ENCODE data around the gene MACO1. TPM values are rescaled to one million over a fixed set of nuclear protein-coding genes. Genes with fewer than 3 reads are reported as not detected.

MACO1 gene
- total and polyA plus RNA-seq, 2 donors: 17.3 to 21.3 TPM

DNA sequence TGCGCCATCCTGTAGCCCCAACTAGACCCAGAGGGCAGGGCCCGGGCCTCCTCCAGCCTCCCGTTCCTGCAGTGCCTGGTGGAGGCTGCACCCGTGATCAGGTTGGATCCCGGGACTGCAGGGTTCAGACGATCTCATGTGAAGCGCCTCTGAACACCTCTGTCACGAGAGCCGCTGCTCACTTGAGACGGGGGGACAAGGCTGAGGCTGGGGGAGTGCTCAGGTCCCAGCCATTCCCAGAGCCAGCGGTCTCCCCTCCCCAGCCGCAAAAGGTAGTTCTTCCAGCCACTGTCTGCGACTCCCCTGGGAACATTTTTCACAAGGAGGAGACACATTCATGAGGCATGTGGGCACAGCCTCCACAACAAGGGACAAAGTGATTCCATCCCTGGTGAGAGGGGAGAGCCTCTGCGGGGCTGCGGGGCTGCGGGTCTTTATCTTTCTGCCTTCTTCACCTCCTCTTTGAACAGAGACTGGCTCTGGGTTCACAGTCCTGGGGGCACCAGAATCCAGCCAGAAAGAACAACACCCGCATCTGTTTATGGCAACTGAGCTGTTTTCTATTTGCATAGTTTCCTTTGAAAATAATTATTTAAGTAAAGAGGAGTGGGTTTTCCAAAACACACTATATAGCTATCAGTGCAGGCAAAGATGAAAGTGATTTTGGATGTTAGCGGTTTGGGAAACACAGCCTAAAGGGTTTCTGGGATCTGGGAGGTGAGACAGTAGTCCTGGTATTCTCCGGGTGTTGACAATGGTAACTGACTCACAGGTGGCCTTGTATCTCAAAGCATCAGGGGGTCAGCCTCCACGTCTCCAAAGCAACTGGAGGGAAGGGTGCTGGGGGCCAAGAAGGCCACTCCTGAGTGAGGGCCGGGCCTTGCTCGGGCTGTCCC is 99.7 kb downstream of the MACO1 start:
- H3K4me3 ChIP-seq (ENCODE audit: low read length in 2 of 2): no peak overlapping the region
- no peak for DNase-seq (ENCODE audit: low read depth in 6 of 9, low spot score in 9 of 9)
- peaks cover 6 to 9% of the 10 kb centered on the region in 2 donors for H3K4me1 ChIP-seq (ENCODE audit: control insufficient read depth in 2 of 2, insufficient read depth in 2 of 2, low read length in 2 of 2)
- H3K36me3 ChIP-seq (ENCODE audit: control insufficient read depth in 2 of 2, insufficient read depth in 2 of 2, low read length in 1 of 2): no peaks in the 10 kb centered on the region
- no peaks in the 10 kb centered on the region for H3K9me3 ChIP-seq (ENCODE audit: control insufficient read depth in 2 of 2, insufficient read depth in 1 of 2, low read length in 1 of 2)
- WGBS: 96% methylated on average over 22 of the region's 22 CpGs
- H3K27ac ChIP-seq (ENCODE audit: low read depth in 1 of 2, low read length in 1 of 2): no peak overlapping the region
- peaks cover 0 to 2% of the 10 kb centered on the region in 2 donors for H3K27me3 ChIP-seq (ENCODE audit: control insufficient read depth in 2 of 2, insufficient read depth in 1 of 2, low read length in 1 of 2)

DNA sequence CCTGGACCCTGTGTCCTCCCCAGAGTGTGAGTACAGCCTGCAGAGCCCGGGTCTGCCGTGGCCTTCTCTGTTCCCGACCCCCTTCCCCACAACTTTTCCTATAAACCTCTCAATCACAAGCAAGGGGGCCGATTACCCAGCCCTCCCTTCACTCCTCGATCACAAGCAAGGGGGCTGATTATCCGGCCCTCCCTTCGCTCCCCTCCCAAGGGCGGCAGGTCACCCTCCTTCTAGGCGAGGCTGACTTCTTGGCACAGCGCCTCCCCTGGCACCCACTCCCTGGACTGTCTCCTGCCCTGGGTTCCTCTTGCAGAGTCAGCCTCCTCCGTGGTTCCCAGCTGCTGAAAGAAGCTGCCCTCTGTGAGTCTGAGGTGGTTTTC is 100.4 kb downstream of the MACO1 start:
- Histone ChIP-seq H3K27ac (ENCODE audit: low read depth in 1 of 2, low read length in 1 of 2) (no peak overlapping the region), H3K36me3 (ENCODE audit: control insufficient read depth in 2 of 2, insufficient read depth in 2 of 2, low read length in 1 of 2) (no peaks in the 10 kb centered on the region), H3K4me3 (ENCODE audit: low read length in 2 of 2) (no peak overlapping the region), H3K4me1 (ENCODE audit: control insufficient read depth in 2 of 2, insufficient read depth in 2 of 2, low read length in 2 of 2) (peaks cover 6 to 9% of the 10 kb centered on the region in 2 donors), H3K9me3 (ENCODE audit: control insufficient read depth in 2 of 2, insufficient read depth in 1 of 2, low read length in 1 of 2) (no peaks in the 10 kb centered on the region), H3K27me3 (ENCODE audit: control insufficient read depth in 2 of 2, insufficient read depth in 1 of 2, low read length in 1 of 2) (peaks cover 0 to 2% of the 10 kb centered on the region in 2 donors)
- WGBS: 93% methylated on average over 11 of the region's 11 CpGs
- DNase-seq (ENCODE audit: low read depth in 6 of 9, low spot score in 9 of 9): no peak

DNA sequence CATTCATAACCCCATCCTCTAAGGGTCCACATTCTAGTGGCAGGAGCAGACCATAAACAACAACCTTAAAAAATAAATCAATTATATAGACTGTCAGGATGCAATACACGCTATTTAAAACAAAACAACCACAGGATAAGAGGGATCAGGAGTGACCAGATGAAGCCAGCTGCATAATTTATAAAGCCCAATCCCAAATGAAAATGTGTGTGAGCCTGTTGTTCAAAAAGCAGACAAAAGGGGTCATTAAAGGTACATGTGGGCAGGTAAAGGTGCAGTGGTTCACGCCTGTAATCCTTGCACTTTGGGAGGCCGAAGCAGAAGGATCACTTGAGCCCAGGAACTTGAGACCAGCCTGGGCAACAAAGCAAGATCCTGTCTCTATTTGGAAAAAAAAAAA is 102.3 kb downstream of the MACO1 start:
- WGBS: 96% methylated on average over 3 of the region's 3 CpGs
- peaks cover 6 to 9% of the 10 kb centered on the region in 2 donors for H3K4me1 ChIP-seq (ENCODE audit: control insufficient read depth in 2 of 2, insufficient read depth in 2 of 2, low read length in 2 of 2)
- DNase-seq (ENCODE audit: low read depth in 6 of 9, low spot score in 9 of 9): no peak
- no peak overlapping the region for H3K27ac ChIP-seq (ENCODE audit: low read depth in 1 of 2, low read length in 1 of 2)
- no peak overlapping the region for H3K4me3 ChIP-seq (ENCODE audit: low read length in 2 of 2)
- H3K27me3 ChIP-seq (ENCODE audit: control insufficient read depth in 2 of 2, insufficient read depth in 1 of 2, low read length in 1 of 2): peaks cover 0 to 10% of the 10 kb centered on the region in 2 donors
- no peaks in the 10 kb centered on the region for H3K9me3 ChIP-seq (ENCODE audit: control insufficient read depth in 2 of 2, insufficient read depth in 1 of 2, low read length in 1 of 2)
- H3K36me3 ChIP-seq (ENCODE audit: control insufficient read depth in 2 of 2, insufficient read depth in 2 of 2, low read length in 1 of 2): no peaks in the 10 kb centered on the region

DNA sequence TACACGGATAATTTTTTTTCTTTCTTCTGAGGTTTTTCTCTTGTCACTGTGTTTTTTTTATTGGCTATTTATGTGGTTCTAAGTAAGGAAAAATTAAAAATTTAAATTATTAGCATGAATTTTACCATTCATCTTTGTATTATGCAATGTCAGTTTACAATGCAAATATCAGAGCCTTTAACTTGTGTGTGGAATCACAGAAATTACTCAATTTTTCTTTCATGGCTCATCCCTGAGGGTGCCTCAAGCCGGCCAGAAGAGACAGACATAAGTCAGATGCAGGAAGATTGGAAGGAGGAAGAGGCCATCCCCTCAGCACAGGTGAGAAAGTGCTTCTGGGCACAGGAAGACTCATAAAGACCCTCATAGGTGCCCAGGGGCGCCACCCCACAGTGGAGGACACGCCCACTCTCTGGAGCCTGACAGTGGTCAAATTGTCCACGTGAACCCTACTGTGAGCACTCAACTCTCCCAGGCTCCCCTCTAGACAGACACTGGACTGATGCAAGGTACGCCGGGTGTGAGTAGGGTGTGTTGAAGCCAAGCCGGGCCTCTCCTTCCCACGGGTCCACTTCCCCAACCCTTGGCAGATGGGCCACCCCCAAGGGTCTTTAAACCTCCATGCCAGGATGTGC is 103.2 kb downstream of the MACO1 start:
- 89% methylated on average over 9 of the region's 9 CpGs for WGBS
- DNase-seq (ENCODE audit: low read depth in 6 of 9, low spot score in 9 of 9): no peak
- Histone ChIP-seq H3K27ac (ENCODE audit: low read depth in 1 of 2, low read length in 1 of 2) (no peak overlapping the region), H3K4me3 (ENCODE audit: low read length in 2 of 2) (no peak overlapping the region), H3K36me3 (ENCODE audit: control insufficient read depth in 2 of 2, insufficient read depth in 2 of 2, low read length in 1 of 2) (no peaks in the 10 kb centered on the region), H3K9me3 (ENCODE audit: control insufficient read depth in 2 of 2, insufficient read depth in 1 of 2, low read length in 1 of 2) (no peaks in the 10 kb centered on the region), H3K4me1 (ENCODE audit: control insufficient read depth in 2 of 2, insufficient read depth in 2 of 2, low read length in 2 of 2) (peaks cover 6 to 9% of the 10 kb centered on the region in 2 donors), H3K27me3 (ENCODE audit: control insufficient read depth in 2 of 2, insufficient read depth in 1 of 2, low read length in 1 of 2) (peaks cover 0 to 17% of the 10 kb centered on the region in 2 donors)

DNA sequence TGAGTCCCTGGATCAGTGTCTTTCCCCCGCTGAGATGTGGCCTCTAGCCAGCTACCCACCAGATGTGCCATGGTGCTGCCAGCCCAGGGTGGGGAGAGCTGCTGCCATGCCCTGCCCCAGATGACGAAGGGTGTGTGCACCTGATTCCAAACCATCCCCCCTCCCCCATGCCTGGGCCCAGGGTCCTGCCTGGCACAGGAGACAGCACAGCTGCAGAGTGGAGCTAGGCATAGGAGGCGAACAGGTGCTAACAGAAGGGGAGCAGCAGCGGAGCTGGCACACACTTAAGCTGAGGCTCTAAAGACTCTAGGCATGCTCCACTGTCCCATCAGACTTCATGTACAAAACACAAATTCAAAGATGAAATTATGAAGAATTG is 103.7 kb downstream of the MACO1 start:
- no peaks in the 10 kb centered on the region for H3K36me3 ChIP-seq (ENCODE audit: control insufficient read depth in 2 of 2, insufficient read depth in 2 of 2, low read length in 1 of 2)
- WGBS: 49% methylated on average over 4 of the region's 4 CpGs
- no peaks in the 10 kb centered on the region for H3K9me3 ChIP-seq (ENCODE audit: control insufficient read depth in 2 of 2, insufficient read depth in 1 of 2, low read length in 1 of 2)

DNA sequence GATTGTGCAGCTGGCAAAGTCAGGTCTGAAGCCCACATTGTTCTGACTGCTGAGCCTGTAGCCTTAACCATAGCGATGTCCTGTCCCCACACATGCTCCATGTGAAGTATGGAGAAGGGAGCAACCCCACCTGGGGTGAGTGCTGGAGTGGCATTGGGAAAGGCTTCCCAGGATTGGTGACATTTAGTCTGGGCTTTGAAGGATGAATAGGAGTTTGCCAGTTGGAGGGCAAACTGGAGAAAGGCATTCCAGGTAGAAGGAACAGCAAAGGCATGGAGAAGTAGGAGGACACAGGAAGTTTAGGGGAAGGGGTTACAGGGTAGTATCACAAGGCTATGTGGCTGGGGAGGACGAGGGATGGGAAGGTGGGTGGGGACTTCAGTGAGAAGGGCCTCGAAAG is 105.4 kb downstream of the MACO1 start:
- Histone ChIP-seq H3K27ac (ENCODE audit: low read depth in 1 of 2, low read length in 1 of 2) (no peak overlapping the region), H3K4me3 (ENCODE audit: low read length in 2 of 2) (no peak overlapping the region), H3K4me1 (ENCODE audit: control insufficient read depth in 2 of 2, insufficient read depth in 2 of 2, low read length in 2 of 2) (peaks cover 6 to 9% of the 10 kb centered on the region in 2 donors), H3K36me3 (ENCODE audit: control insufficient read depth in 2 of 2, insufficient read depth in 2 of 2, low read length in 1 of 2) (no peaks in the 10 kb centered on the region), H3K9me3 (ENCODE audit: control insufficient read depth in 2 of 2, insufficient read depth in 1 of 2, low read length in 1 of 2) (no peaks in the 10 kb centered on the region), H3K27me3 (ENCODE audit: control insufficient read depth in 2 of 2, insufficient read depth in 1 of 2, low read length in 1 of 2) (peaks cover 4 to 26% of the 10 kb centered on the region in 2 donors)
- 92% methylated on average over 3 of the region's 3 CpGs for WGBS
- no peak for DNase-seq (ENCODE audit: low read depth in 6 of 9, low spot score in 9 of 9)

More for the DNA sequence above, 103.7 kb downstream of the MACO1 start:
- Histone ChIP-seq H3K4me3 (ENCODE audit: low read length in 2 of 2) (no peak overlapping the region), H3K27ac (ENCODE audit: low read depth in 1 of 2, low read length in 1 of 2) (no peak overlapping the region), H3K27me3 (ENCODE audit: control insufficient read depth in 2 of 2, insufficient read depth in 1 of 2, low read length in 1 of 2) (peaks cover 0 to 18% of the 10 kb centered on the region in 2 donors), H3K4me1 (ENCODE audit: control insufficient read depth in 2 of 2, insufficient read depth in 2 of 2, low read length in 2 of 2) (peaks cover 6 to 9% of the 10 kb centered on the region in 2 donors)
- DNase-seq (ENCODE audit: low read depth in 6 of 9, low spot score in 9 of 9): peak in 4 of 9 donors; percentile 31 to 67 (median 58)

DNA sequence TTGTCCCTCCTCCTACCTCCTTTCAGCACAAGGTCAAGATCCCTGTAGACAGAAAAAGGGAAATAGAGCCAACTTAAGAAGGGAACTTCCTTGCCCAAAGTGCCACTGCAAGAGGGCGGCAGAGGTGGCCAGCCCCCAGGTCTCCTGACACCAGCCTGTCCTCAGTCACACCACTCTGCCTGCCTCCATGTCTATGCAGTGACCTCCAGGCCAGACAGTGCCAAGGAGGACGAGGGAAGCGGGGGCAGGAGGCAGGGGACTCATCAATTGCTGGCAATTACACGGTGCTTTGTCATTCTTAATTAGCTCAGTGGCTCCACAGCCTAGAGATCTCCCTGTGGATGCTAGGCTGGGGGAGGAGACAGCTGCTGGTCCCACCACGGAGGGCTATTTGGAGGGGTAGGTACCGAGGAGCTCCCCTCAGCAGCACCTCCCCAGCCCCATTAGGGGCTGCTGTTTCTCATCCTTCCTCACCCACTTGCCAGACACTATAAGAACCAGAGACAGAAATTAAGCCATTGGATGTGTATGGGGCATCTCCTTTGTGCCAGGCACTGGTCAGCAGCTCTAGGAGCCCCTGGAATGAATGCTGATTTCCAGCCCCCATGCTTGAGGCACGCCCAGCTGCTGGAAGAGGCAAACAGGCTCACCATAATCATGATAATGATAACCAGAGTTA is 106.6 kb downstream of the MACO1 start:
- no peak for DNase-seq (ENCODE audit: low read depth in 6 of 9, low spot score in 9 of 9)
- WGBS: 91% methylated on average over 7 of the region's 7 CpGs

DNA sequence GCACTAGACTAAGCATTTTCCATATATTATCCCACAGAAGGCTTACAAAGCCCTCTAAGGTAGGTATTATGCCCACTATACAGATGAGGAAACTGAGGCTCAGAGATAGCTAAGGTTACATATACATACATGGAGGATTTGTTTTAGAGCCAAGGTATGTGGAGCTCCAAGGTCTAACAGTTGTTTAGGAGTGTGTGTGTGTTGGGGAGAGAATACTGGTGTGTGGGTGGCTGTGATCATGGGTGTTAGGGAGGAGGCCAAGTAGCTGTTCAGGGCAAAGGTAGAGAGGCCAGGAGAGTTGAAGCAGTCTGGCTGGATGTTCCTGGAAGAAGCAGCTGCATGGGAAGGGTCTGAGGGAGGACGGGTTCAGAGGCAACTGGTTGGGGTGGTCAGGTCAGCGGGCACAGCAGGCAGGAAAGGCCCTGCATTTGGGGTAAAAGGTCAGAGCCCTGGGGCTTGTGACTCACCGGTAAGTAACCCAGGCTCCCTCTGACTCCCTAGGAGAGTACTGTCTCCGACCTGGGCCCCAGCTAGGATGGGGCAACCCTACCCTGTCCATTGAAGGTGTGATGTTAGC is 107.6 kb downstream of the MACO1 start:
- H3K27me3 ChIP-seq (ENCODE audit: control insufficient read depth in 2 of 2, insufficient read depth in 1 of 2, low read length in 1 of 2): peaks cover 14 to 48% of the 10 kb centered on the region in 2 donors
- no peaks in the 10 kb centered on the region for H3K36me3 ChIP-seq (ENCODE audit: control insufficient read depth in 2 of 2, insufficient read depth in 2 of 2, low read length in 1 of 2)
- H3K4me1 ChIP-seq (ENCODE audit: control insufficient read depth in 2 of 2, insufficient read depth in 2 of 2, low read length in 2 of 2): peaks cover 6 to 9% of the 10 kb centered on the region in 2 donors
- H3K9me3 ChIP-seq (ENCODE audit: control insufficient read depth in 2 of 2, insufficient read depth in 1 of 2, low read length in 1 of 2): no peaks in the 10 kb centered on the region
- DNase-seq (ENCODE audit: low read depth in 6 of 9, low spot score in 9 of 9): no peak
- H3K4me3 ChIP-seq (ENCODE audit: low read length in 2 of 2): no peak overlapping the region
- WGBS: 92% methylated on average over 4 of the region's 4 CpGs
- no peak overlapping the region for H3K27ac ChIP-seq (ENCODE audit: low read depth in 1 of 2, low read length in 1 of 2)

More for the DNA sequence above, 106.6 kb downstream of the MACO1 start:
- Histone ChIP-seq H3K27ac (ENCODE audit: low read depth in 1 of 2, low read length in 1 of 2) (no peak overlapping the region), H3K27me3 (ENCODE audit: control insufficient read depth in 2 of 2, insufficient read depth in 1 of 2, low read length in 1 of 2) (peaks cover 6 to 38% of the 10 kb centered on the region in 2 donors), H3K4me3 (ENCODE audit: low read length in 2 of 2) (no peak overlapping the region), H3K4me1 (ENCODE audit: control insufficient read depth in 2 of 2, insufficient read depth in 2 of 2, low read length in 2 of 2) (peaks cover 6 to 9% of the 10 kb centered on the region in 2 donors), H3K9me3 (ENCODE audit: control insufficient read depth in 2 of 2, insufficient read depth in 1 of 2, low read length in 1 of 2) (no peaks in the 10 kb centered on the region), H3K36me3 (ENCODE audit: control insufficient read depth in 2 of 2, insufficient read depth in 2 of 2, low read length in 1 of 2) (no peaks in the 10 kb centered on the region)

All from thymus (tissue), 11 donors.